ENCODE measurements around the gene FBXL7. TPM values are rescaled to one million over a fixed set of nuclear protein-coding genes. Genes with fewer than 3 reads are reported as not detected.

FBXL7 gene
- total and polyA plus RNA-seq, 12 donors, result 8.7 to 33.4 (median 23.5) TPM

DNA sequence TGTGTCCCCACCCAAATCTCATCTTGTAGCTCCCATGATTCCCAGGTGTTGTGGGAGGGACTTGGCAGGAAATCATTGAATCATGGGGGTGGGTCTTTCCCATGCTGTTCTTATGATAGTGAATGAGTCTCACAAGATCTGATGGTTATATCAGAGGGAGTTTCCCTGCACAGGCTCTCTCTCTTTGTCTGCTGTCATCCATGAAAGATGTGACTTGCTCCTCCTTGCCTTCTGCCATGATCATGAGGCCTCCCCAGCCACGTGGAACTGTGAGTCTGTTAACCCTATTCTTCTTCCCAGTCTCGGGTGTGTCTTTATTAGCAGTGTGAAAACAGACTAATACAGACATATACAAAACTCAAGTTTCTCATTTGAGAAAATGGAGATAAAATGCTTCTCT, 139.3 kb downstream of the FBXL7 start:
- H3K27ac ChIP-seq, result no peak overlapping the region
- WGBS, 2 donors, result 52 to 68% methylated on average over 2 of the region's 2 CpGs
- ATAC-seq (no peak), DNase-seq (no peak)
- H3K9me3 ChIP-seq, result peaks cover 0 to 3% (median 0%) of the 10 kb centered on the region in 11 donors
- H3K4me3 ChIP-seq, result no peak overlapping the region
- H3K27me3 ChIP-seq, result no peaks in the 10 kb centered on the region
- no peaks in the 10 kb centered on the region for H3K36me3 ChIP-seq
- intact Hi-C loops (cut with DNase I), result no loop called here
- TF ChIP-seq, protein P1, sequence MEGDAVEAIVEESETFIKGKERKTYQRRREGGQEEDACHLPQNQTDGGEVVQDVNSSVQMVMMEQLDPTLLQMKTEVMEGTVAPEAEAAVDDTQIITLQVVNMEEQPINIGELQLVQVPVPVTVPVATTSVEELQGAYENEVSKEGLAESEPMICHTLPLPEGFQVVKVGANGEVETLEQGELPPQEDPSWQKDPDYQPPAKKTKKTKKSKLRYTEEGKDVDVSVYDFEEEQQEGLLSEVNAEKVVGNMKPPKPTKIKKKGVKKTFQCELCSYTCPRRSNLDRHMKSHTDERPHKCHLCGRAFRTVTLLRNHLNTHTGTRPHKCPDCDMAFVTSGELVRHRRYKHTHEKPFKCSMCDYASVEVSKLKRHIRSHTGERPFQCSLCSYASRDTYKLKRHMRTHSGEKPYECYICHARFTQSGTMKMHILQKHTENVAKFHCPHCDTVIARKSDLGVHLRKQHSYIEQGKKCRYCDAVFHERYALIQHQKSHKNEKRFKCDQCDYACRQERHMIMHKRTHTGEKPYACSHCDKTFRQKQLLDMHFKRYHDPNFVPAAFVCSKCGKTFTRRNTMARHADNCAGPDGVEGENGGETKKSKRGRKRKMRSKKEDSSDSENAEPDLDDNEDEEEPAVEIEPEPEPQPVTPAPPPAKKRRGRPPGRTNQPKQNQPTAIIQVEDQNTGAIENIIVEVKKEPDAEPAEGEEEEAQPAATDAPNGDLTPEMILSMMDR (IDR thresholded peaks at IDR 0.05), result no peak
- H3K4me1 ChIP-seq, result peaks cover 5 to 55% (median 19%) of the 10 kb centered on the region in 9 donors

DNA sequence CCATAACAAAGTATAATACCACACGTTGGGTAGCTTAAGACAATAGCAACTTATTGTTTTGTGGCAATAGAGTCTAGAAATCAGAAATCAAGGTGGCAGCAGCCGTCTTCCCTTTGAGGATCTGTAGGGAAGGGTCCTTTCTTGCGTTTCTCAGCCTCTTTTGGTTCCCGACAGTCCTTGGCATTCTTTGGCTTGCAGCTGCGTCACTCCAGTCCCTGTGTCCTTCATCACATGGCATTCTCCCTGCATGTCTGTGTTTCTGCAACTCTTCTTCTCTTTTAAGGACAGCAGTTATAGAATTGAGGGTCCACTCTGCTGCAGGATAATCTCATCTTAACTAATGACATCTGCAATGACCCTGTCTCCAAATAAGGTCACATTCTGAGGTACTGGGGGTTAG, 140.1 kb downstream of the FBXL7 start:
- H3K4me3 ChIP-seq, result no peak overlapping the region
- H3K9me3 ChIP-seq, result peaks cover 0 to 3% (median 0%) of the 10 kb centered on the region in 11 donors
- 69 to 82% methylated on average over 5 of the region's 5 CpGs for WGBS, 2 donors
- ATAC-seq (no peak), DNase-seq (no peak)
- peaks cover 6 to 58% (median 24%) of the 10 kb centered on the region in 9 donors for H3K4me1 ChIP-seq
- no peaks in the 10 kb centered on the region for H3K27me3 ChIP-seq
- no peaks in the 10 kb centered on the region for H3K36me3 ChIP-seq
- TF ChIP-seq, protein P1 (IDR thresholded peaks at IDR 0.05), result no peak
- intact Hi-C loops (cut with DNase I), result no loop called here
- H3K27ac ChIP-seq, result no peak overlapping the region

DNA sequence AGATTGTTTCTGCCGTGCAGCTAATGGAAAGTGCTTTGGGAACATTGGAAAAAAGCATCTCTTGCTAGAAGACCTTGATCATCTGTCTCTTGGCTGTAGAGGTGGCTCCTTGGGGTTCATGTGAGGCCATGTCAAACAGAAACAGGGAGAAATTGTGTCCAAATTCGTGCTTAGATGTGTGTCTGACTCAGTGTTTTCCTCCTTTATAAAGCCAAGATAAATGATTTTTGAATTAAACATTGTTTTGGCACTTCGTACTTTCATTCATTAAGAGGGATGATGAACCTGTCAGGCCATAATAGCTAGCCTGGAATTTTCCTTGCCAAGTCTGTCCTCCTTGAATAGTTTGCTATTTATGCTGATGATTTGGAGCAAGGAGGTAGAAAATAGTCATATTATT, 143.8 kb downstream of the FBXL7 start:
- no peak overlapping the region for H3K27ac ChIP-seq
- WGBS, 2 donors, result 58 to 65% methylated on average over 3 of the region's 3 CpGs

DNA sequence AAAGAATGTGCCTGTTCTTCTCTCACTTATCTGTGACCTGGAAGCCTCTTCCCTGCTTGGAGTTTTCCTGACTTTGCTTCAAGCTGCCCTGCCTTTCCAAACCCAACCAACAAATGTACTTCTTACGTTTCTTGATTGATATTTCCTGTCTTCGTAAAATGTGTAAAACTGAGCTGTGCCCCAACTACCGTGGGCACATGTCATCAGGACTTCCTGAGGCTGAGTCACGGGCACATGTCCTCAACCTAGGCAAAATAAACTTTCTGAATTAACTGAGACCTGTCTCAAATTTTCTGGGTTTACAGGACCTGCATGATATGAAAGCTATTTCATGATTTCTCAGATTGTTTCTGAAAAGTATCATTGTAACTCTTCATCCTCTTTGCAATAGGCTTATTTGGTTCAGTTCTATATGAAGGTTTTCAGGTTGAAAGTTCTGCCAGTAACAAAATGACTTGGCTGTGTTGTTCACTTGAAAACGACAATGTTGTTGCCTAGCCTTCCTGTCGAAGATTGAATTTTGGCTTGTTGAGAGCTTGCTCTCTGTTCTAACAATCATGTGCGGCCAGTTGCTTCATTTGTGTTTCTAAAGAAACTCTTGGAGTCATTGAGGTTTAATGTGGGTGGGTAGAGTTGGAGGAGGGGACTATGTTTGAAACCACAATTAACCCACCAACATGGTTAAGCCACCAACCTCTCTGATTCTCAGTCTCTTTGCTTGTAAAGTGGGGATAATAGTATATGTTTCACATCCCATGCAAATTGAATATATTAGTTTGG, 145.6 kb downstream of the FBXL7 start:
- TF ChIP-seq, protein P1 (IDR thresholded peaks at IDR 0.05), result no peak
- DNase-seq, result no peak
- peaks cover 7 to 55% (median 35%) of the 10 kb centered on the region in 9 donors for H3K4me1 ChIP-seq
- intact Hi-C loops (cut with DNase I), result no loop called here
- no peaks in the 10 kb centered on the region for H3K36me3 ChIP-seq
- H3K27me3 ChIP-seq, result no peaks in the 10 kb centered on the region
- ATAC-seq, result no peak
- peaks cover 0 to 3% (median 0%) of the 10 kb centered on the region in 11 donors for H3K9me3 ChIP-seq
- H3K4me3 ChIP-seq, result no peak overlapping the region
- WGBS, 2 donors, result 39 to 46% methylated on average over 7 of the region's 7 CpGs
- peak overlapping the region in 1 of 10 donors; percentile 8 for H3K27ac ChIP-seq

More for the DNA sequence above, 143.8 kb downstream of the FBXL7 start:
- ATAC-seq (no peak), DNase-seq (no peak)
- no peaks in the 10 kb centered on the region for H3K36me3 ChIP-seq
- intact Hi-C loops (cut with DNase I), result no loop called here
- no peaks in the 10 kb centered on the region for H3K27me3 ChIP-seq
- TF ChIP-seq, protein P1 (IDR thresholded peaks at IDR 0.05), result no peak
- H3K4me3 ChIP-seq, result no peak overlapping the region
- H3K4me1 ChIP-seq, result peaks cover 7 to 54% (median 35%) of the 10 kb centered on the region in 9 donors
- H3K9me3 ChIP-seq, result peaks cover 0 to 3% (median 0%) of the 10 kb centered on the region in 11 donors

Measured in heart right ventricle (tissue), 16 donors.